Adipose tissue (tissue), 3 donors: ENCODE data around the gene GBF1. TPM values are rescaled to one million over a fixed set of nuclear protein-coding genes. Genes with fewer than 3 reads are reported as not detected.

ENCODE experiments used
- H3K27ac ChIP-seq: one replicate; pipeline ENCODE4 v1.5.1; 2013; ENCODE audit warnings: low read depth, low read length
- WGBS, 3 donors: extraction: QIAGEN DNeasy Blood & Tissue Kit; methylation state at CpG; one replicate each; pipeline ENCODE4 v1.1.7; 2013; 5-methylcytosine and 5-hydroxymethylcytosine counted together
- polyA plus RNA-seq, 3 donors: library from polyadenylated mRNA; stranded (reverse); fragments of 200-250 nt; gene quantifications; one replicate each; pipeline ENCODE4 v1.2.3, GENCODE V29; 2013
- donor health status: healthy with polysubstance abuse.
- donor health status: Bipolar disorder and iron deficiency.
- donor health status: healthy.

Gene GBF1
- polyA plus RNA-seq, 3 donors: 9.5 to 14.6 (median 12.3) TPM

DNA sequence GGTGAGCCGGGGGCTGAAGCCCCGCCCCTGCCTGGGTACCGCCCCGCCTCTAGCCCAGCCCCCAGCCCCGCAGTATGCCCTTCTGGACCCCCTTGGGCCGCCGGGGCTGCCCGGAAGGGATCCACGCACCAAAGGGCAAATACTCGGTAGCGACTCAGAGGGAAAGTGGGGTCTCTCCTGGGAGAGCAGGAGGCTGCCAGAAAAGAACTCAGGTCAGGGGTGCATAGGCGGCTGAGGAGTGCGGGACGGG lies 176.1 kb downstream of the GBF1 start:
- 0 to 1% (median 0%) methylated on average over 14 of the region's 14 CpGs for WGBS, 3 donors
- no peak overlapping the region for H3K27ac ChIP-seq

DNA sequence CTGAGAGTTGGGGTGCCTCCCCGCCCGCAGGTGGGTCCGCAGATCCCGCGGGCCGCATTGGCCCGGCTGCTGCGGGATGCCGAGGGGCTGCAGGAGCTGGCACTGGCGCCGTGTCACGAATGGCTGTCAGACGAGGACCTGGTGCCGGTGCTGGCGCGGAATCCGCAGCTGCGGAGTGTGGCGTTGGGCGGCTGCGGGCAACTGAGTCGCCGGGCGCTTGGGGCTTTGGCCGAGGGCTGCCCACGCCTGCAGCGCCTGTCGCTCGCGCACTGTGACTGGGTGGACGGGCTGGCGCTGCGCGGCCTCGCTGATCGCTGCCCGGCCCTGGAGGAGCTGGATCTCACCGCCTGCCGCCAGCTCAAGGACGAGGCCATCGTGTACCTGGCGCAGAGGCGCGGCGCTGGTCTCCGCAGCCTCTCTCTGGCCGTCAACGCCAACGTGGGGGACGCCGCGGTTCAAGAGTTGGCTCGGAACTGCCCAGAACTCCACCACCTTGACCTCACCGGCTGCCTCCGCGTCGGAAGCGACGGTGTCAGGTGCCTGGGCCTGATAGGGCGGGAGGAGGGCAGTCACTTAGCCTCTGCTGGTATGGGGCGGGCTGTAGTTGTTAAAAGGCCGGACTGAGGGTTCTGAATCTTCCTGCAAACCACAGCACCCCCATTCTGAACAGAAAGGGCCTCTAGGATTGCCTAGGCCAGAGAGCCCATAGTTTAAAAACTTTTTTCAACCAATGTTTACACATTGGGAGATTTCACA lies 176.6 kb downstream of the GBF1 start:
- H3K27ac ChIP-seq: no peak overlapping the region
- 1% methylated on average over 58 to 62 of the region's 62 CpGs for WGBS, 3 donors

DNA sequence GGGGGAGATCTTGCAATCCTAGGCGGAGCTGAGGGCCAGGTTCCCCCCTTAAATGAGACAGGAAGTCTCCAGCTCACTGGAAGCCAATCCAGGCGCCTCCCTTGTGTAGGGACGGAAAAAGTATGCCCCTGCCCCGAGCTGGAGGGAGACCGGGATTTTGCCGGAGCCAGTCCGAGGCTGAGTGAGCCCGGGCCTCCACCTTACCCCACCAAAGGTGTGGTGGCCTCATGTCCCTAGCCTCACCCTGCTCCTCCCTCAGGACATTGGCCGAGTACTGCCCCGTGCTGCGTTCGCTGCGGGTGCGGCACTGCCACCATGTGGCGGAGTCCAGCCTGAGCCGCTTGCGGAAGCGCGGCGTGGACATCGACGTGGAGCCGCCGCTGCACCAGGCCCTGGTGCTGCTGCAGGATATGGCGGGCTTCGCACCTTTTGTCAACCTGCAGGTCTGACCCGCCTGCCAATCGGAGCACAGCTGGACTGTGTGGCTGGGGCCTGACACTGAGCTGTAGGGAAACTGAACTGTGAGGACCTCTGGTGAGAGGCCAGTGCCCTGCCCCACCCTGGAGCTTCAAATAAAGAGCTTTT lies 177.3 kb downstream of the GBF1 start:
- 2 to 7% (median 5%) methylated on average over 28 of the region's 28 CpGs for whole genome bisulfite sequencing, 3 donors

DNA sequence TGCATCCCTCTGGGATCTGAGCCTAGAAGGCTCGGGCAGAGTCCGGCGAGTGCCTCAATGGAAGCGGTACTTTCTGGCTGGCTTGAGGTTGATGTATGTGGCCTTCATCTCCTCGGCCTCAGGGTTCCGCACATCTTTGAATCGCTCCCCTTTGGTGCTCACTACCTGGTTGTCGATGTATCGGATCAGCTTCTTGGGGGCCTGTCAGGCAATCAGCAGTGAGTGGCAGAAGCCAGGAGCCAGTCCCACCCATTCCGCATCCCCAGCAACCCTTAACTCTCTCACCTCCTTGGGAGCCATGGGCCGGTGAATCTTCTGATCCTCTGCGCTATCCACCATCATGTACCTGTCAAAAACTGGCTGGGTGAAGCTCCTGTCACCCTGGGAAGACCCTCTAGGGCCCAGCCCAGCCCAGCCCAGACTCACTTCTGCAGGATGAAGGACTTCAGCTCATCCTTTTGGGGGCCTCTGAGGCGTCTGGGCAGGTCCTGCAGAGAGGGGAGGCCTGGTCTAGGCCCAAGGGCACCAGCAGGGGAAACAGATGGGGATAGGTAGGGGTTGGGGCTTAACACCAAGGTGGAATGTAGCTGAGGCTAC lies 178.1 kb downstream of the GBF1 start:
- 84 to 93% (median 92%) methylated on average over 13 of the region's 13 CpGs for WGBS, 3 donors
- no peak overlapping the region for H3K27ac ChIP-seq

More for the DNA sequence above, 177.3 kb downstream of the GBF1 start:
- H3K27ac ChIP-seq: no peak overlapping the region

DNA sequence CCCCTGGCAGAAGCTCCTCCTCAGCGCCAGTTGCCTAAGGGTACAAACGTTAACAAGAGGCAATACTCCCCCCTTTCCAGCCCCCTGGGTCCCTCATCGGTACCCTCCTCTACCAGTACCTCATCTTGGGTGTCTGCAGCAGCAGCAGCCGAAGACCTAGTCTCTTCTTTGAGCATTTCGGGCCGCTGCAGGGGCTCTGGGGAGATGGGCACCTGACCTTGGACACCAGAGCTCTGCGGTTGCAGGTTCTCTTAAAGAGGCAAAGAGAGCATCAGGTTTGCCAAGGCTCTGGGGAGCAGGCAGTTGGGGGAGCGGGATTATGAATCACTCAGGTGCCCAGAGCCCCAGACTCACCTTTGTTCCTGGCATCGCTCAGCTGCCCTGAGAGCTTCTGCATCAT lies 178.8 kb downstream of the GBF1 start:
- 76 to 93% (median 88%) methylated on average over 9 of the region's 9 CpGs for whole genome bisulfite sequencing, 3 donors
- H3K27ac ChIP-seq: no peak overlapping the region

DNA sequence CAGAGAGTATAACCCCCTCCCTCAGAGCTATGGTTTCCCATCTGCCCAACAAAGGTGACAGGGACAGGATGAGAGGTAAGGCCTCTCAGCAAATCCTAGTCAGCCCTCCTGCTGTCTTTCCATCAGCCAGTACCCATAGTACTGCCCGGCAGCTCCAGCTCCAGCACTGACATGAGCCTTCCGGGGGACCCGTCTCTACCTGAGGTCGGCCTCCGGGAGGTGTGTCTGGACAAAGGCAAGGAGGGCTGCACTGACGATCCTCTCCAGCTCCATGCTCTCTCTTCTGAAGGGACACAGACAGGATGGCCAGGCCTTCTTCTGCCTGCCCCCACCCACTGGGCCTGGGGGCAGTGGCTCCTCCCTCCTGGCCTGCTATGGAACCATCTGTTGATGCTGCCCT lies 179.6 kb downstream of the GBF1 start:
- no peak overlapping the region for H3K27ac ChIP-seq
- WGBS, 3 donors: 86 to 93% (median 91%) methylated on average over 6 of the region's 6 CpGs

DNA sequence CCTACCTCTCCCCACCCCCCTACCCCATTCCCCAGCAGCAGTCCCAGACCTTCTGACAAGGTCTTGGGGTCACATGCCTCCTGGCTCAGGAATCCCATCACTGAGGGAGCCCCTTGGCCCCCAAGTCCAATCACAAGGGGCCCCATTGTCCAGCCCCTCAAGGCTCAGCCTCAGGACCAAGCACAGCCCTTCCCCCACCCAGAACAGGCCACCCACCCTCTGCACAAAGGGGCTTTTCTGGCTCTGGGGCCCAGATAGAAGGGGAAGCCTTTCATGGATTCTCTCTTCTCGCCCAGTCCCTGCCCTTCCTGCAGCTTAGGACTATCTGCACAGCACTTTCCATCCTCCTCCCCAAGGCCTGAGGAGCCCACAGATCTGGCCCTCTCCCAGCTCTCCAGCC lies 180.1 kb downstream of the GBF1 start:
- H3K27ac ChIP-seq: no peak overlapping the region
- whole genome bisulfite sequencing, 3 donors: 84 to 100% (median 90%) methylated on average over 1 of the region's 1 CpG

DNA sequence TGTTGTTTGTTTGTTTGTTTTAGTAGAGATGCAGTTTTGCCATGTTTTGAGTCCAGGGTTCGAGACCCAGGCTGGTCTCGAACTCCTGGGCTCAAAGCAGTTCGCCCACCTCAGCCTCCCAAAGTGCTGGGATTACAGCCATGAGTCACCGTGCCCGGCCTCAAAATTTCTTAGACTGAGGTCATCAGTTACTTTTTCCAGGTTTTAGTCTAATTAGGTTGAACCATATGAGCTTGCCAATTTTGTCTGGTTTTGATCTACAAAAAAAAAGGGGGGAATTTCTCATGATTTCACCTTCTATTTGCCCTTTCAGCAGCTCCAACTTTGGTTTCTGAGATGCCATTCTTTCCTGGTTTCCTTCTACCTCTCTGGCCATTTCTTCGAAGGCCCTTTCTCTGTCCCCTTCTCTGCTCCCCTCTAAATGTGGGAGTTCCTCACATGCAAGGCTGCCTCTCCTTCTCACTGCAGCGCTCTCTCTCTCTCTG lies 181.5 kb downstream of the GBF1 start:
- no peak overlapping the region for H3K27ac ChIP-seq
- WGBS, 3 donors: 82 to 87% (median 85%) methylated on average over 7 of the region's 7 CpGs

DNA sequence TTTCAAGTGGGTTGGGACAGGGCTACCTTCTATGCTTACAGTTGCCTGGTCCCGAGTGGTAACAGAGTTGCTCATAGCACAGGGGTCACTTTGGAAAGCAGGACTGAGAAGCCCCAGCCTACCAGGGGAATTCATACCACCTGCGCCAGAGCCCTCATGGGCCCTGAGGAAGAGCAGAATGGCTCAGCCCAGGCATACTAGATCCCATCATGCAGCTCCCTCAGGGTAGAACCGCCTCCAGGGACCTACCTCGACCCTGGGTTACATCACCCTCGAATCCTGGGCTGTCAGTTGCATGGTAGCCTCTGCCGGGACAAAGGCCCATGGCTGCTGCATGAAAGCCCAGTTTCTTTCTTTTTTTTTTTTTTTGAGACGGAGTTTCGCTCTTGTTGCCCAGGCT lies 184.1 kb downstream of the GBF1 start:
- no peak overlapping the region for H3K27ac ChIP-seq
- 82 to 93% (median 87%) methylated on average over 8 of the region's 8 CpGs for WGBS, 3 donors

DNA sequence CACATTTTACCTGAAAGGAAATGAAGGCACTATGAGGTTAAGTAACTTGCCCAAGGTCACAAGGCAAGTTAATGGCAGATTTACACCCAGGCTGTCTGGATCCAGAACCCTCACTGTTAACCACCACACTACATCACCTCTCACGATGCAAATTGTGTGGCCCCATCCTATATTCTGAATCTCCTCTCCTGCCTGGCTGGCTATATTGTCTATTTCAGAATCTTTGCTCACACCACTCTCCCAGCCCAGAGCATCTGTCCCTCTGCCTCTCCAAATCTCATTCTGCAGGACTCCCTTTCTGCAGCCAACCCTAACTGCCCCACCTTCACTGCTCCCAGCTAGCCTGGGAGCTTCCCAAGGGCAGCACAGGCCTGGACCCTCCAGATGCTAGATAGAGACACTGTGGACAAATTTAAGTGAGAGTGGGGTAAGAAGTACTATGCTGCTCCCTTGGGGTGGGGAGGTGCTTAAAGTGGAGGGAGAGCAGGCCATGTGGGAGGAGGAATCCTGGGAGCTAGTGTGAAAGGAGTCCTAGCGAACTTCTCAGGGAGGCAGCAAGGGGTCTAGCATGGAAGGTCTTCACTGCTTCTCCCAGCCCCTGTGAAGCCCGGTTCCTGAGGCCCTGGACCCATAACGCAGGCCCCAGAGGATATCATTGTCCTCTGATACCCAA lies 186.3 kb downstream of the GBF1 start:
- H3K27ac ChIP-seq: no peak overlapping the region
- WGBS, 3 donors: 16 to 25% (median 24%) methylated on average over 4 of the region's 4 CpGs

Other genes with a start within 250 kb of the GBF1 start
- gene ARMH3, start 189.4 kb upstream of the GBF1 start, polyA plus RNA-seq: 10 to 100 TPM in 2 of 3 donors, 1 to 10 TPM in 1; 9.6 to 14.0 (median 10.0) TPM
- 10 to 100 TPM in 1 of 3 donors, 1 to 10 TPM in 2; 5.5 to 10.5 (median 9.1) TPM for gene HPS6, start 180.2 kb upstream of the GBF1 start, polyA plus RNA-seq
- gene LDB1, start 125.2 kb upstream of the GBF1 start, polyA plus RNA-seq: 10 to 100 TPM; 15.3 to 23.6 (median 19.8) TPM
- 10 to 100 TPM in 2 of 3 donors, 1 to 10 TPM in 1; 8.9 to 44.4 (median 23.1) TPM for gene PPRC1, start 112.5 kb upstream of the GBF1 start, polyA plus RNA-seq
- 10 to 100 TPM; 17.0 to 69.9 (median 33.4) TPM for gene NOLC1, start 93.1 kb upstream of the GBF1 start, polyA plus RNA-seq
- gene ELOVL3, start 19.2 kb upstream of the GBF1 start, polyA plus RNA-seq: 10 to 100 TPM in 1 of 3 donors, 1 to 10 TPM in 2; 1.0 to 12.2 (median 1.5) TPM
- gene PITX3, start 4.0 kb upstream of the GBF1 start, polyA plus RNA-seq: under 1 TPM in 1 of 3 donors, not detected in 2; 0.36 TPM
- 10 to 100 TPM; 16.1 to 64.8 (median 18.8) TPM for gene NFKB2, start 150.2 kb downstream of the GBF1 start, polyA plus RNA-seq
- 1 to 10 TPM in 2 of 3 donors, under 1 TPM in 1; 0.83 to 2.7 (median 1.2) TPM for gene PSD, start 173.3 kb downstream of the GBF1 start, polyA plus RNA-seq
- gene FBXL15, start 175.3 kb downstream of the GBF1 start, polyA plus RNA-seq: 10 to 100 TPM in 2 of 3 donors, 1 to 10 TPM in 1; 8.9 to 19.5 (median 18.3) TPM
- 10 to 100 TPM; 37.6 to 61.4 (median 59.0) TPM for gene CUEDC2, start 187.0 kb downstream of the GBF1 start, polyA plus RNA-seq
- under 1 TPM in 2 of 3 donors, not detected in 1; 0.06 to 0.44 TPM for gene C10orf95, start 206.0 kb downstream of the GBF1 start, polyA plus RNA-seq